ENCODE results near the gene PDLIM5.

PDLIM5 gene

GRCh38 chr4:94714365-94715160, 262.8 kb downstream of the PDLIM5 start:
- H3K27me3 ChIP-seq (replicated peaks) = no peaks in the 10 kb centered on the region
- in situ Hi-C loops (cut with HindIII; ENCODE audit: low pct_ligation_motif_present, low sequenced_read_pairs) = no loop called here
- DNase-seq = peak; percentile 39
- H3K4me3 ChIP-seq (ENCODE audit: low read depth, low read length) = no peak overlapping the region
- TF ChIP-seq CTCF (IDR thresholded peaks at IDR 0.05; ENCODE audit: low read depth, low read length, missing control alignments) = no peak
- no peaks in the 10 kb centered on the region for H3K36me3 ChIP-seq (replicated peaks)
- H3K27ac ChIP-seq = peak overlapping the region; percentile 68

GRCh38 chr4:94715726-94716125, 264.0 kb downstream of the PDLIM5 start:
- no peak overlapping the region for H3K4me3 ChIP-seq (ENCODE audit: low read depth, low read length)
- in situ Hi-C loops (cut with HindIII; ENCODE audit: low pct_ligation_motif_present, low sequenced_read_pairs) = no loop called here
- H3K27me3 ChIP-seq (replicated peaks) = no peaks in the 10 kb centered on the region
- H3K27ac ChIP-seq = no peak overlapping the region
- no peak for DNase-seq
- TF ChIP-seq CTCF (IDR thresholded peaks at IDR 0.05; ENCODE audit: low read depth, low read length, missing control alignments) = no peak
- H3K36me3 ChIP-seq (replicated peaks) = no peaks in the 10 kb centered on the region
